Measurements from ENCODE around the gene SAMD7.

DNA sequence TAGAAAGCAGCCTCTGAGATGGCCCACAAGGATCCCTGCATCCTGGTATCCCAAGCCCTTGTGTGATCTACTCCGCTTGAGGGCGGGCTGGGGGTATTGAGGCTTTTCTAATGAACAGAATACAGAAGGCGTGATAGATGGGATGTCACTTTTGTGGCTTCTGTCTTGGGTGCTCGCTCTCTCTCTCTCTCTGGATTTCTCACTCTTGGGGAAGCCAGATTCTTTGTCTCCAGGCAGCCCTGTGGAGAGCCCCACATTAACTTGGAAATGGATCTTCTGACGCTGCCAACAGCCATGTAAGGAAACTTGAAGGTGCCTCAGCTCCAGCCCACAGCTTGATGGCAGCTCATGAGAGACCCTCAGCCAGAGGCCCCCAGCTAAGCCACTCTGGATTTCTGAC, 28.4 kb downstream of the SAMD7 start:
- TF ChIP-seq TAF1 (IDR thresholded peaks at IDR 0.05; ENCODE audit: borderline replicate concordance, low read depth, low read length) (no peak), POLR2AphosphoS5 (IDR thresholded peaks at IDR 0.05; ENCODE audit: low read depth, low read length) (no peak), POLR2A (IDR thresholded peaks at IDR 0.05; ENCODE audit: low read depth, low read length) (no peak)
